HCT116 (cell line): ENCODE measurements around the gene UQCC5.

Experiments
- CTCF ChIP-seq, 3 experiments: fragments of 200-600 bp in 1 of 3; sonication (generic) in 1 of 3; IDR thresholded peaks in 2 of 3; conservative IDR thresholded peaks in 1 of 3; 2 replicates each; pipeline ENCODE4 v1.5.1; 2012 to 2017; ENCODE audit warnings: low read depth in 2 of 3, low read length in 2 of 3, antibody characterized with exemption in 1 of 3, borderline replicate concordance in 1 of 3, control low read depth in 1 of 3, mild to moderate bottlenecking in 1 of 3, mixed read lengths in 1 of 3, mixed run types in 1 of 3, moderate library complexity in 1 of 3; ENCODE audit not compliant: insufficient read depth in 1 of 3
- ELF1 ChIP-seq: IDR thresholded peaks from 2 replicates; pipeline ENCODE4 v1.6.1; 2012; ENCODE audit warnings: low read depth, borderline replicate concordance

GRCh38 chr3:52554026-52554755 lies 17.8 kb downstream of the UQCC5 start:
- TF ChIP-seq CTCF (IDR thresholded peaks at IDR 0.05 in 2 of 3, conservative IDR thresholded peaks at IDR 0.05 in 1 of 3; ENCODE audit: borderline replicate concordance in 1 of 3, insufficient read depth in 1 of 3, low read depth in 2 of 3, low read length in 2 of 3) (no peak), ELF1 (no peak)
